SKM-1 (cell line): ENCODE data around the gene TMEM86B.
"Not testable (repeated sequence)": the region's sequence is repeated elsewhere in the genome, so short reads cannot be mapped to it uniquely, and the experiment has no call there.

ENCODE experiments used
- DNase-seq: peaks from one replicate; lab custom pipeline; 2025; ENCODE audit not compliant: unreplicated experiment; lab: John Stamatoyannopoulos, UW

The TMEM86B gene

GRCh38 chr19:55242517-55242916 is 14.0 kb upstream of the TMEM86B start:
- no peak for DNase-seq

DNA sequence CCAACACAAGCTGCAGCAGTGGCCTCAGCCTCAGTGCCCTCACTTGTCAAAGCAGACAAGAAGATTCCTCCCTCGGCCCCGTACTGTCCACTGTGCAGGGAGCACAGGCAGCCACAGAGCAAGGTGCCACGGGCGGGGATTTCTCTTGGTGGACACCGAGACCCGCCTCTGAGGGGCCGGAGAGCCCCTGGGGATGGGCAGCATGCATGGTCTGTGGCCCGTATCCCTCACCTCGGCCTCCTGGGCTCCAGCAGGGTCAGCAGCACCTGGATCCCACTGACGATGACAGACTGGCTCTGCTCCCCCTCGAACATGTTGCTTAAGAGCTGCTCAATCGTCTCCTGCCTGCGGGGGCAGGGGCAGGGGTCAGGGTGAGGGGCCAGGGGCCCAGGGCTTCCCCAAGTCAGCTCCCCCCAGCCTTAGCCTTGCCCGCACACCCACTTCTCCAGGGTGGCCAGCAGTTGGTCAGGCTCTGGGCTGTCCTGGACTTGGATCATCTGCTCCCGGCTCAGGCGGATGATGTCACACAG is 13.4 kb upstream of the TMEM86B start:
- DNase-seq = no peak

DNA sequence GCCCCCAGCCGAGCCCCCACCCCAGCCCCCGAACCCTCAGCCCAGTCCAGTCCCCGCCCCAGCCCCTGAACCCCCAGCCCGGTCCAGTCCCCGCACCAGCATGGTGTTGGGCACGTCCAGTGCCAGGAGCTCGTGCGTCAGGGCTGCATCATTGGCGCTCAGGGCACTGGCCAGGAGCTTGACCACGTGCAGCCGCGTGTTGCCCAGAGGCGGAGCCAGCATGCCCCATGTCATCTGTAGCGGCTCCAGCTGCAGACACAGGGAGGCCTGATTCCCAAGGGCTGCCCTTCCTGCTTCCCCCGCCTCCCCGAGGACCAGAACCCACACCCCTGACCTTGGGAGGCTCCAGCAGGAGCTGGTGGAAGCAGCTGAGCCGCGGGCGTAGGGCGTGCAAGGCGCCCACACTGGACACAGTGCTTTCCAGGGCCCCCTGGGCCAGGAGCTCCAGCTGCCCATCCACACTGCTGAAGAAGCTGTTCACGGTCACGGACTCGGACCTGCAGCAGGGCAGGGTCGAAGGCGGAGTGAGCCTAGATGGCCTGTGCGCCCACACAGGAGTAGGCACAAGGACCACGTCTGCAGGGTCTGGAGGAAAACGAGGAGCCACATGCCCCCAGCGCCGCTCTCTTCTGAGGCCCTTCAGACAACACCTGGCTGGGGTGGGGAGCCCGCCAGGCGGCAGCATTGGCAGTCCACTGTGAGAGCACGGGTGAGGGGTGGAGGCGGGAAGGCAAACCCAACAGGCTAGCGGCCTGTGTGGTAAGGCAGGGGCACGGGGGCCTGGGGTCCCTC is 12.8 kb upstream of the TMEM86B start:
- no peak for DNase-seq

GRCh38 chr19:55240713-55241020 is 12.1 kb upstream of the TMEM86B start:
- no peak for DNase-seq

GRCh38 chr19:55239004-55239403 is 10.4 kb upstream of the TMEM86B start:
- no peak for DNase-seq

- DNase-seq = no peak
Observed at GRCh38 chr19:55238030-55238429, 9.5 kb upstream of the TMEM86B start.

- DNase-seq = no peak
Observed at GRCh38 chr19:55232986-55233385, 4.4 kb upstream of the TMEM86B start.

GRCh38 chr19:55232286-55232602 is 3.7 kb upstream of the TMEM86B start:
- no peak for DNase-seq

- DNase-seq = no peak
Observed at GRCh38 chr19:55231391-55232285, 3.1 kb upstream of the TMEM86B start.

DNA sequence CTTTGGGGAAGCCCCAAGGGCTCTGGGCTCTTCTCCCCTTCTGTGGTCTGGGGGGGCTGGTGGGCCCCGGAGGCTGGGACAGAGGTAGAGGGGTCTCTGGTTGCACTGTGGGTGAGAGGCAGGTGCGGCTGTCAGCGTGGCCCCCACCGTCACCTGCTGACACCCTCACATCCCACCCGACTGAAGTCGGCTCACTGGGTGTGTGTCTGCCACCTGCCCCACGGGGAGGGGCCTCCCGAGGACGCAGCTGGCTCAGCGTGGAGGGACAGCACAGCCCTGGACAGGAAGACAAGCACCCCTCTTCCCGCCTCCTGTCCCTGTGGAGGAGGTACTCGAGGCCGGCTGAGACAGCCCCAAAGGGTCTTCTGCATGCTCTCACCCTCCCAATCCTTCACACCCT is 2.2 kb upstream of the TMEM86B start:
- DNase-seq = no peak

DNA sequence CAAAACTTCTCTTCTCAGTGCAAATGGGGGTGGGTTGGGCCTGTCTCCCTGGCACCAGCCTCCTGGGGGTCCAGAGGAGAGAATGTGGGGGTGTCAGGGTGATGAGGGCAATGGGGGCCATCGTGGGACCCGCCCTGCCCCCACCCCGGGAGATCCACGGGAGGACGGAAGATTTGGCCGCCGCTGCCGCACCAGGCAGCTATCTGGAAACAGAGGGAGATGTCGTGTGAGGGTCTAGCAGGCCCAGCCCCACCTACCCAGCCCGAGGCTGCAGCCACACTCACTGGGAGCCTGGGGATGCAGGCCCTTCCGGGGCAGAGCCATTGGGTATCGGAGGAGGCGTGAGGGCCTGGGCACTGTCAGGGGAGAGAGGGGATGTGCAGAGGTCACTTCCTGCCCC is 1.8 kb upstream of the TMEM86B start:
- DNase-seq = no peak

GRCh38 chr19:55229789-55230182 is 1.2 kb upstream of the TMEM86B start:
- no peak for DNase-seq

DNA sequence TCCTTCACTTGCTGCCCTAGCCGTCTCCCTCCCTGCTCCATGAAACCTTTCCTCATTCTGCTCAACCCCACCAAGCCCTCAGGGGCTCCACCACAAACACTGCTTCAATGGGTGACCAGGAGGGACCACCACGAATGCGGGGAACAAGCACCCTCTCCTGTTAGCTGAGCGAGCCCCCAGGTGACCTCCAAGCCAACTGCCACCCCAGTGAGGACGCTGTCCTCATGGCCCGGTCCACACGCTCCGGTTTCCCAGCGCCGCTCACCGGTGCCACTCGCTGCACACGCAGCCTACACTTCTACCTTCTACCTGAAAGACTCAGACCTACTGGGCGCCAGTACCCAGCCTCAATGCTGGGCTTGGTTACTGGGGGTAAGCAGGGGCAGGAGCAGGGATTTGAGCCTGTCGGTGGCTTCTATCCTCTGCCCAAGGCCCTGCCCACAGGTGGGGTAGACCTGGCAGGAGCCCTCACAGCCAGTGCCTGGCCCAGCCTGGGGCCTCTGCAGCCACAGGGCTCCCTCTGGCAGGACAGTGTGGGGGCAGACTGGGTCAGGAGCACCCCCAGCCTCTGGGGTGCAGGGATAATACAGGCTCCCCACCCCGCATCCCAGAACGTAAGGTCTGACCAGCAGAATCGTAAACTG is 704 bp upstream of the TMEM86B start:
- DNase-seq = no peak

- DNase-seq = no peak
Observed at GRCh38 chr19:55228015-55228391, 560 bp downstream of the TMEM86B start.

DNA sequence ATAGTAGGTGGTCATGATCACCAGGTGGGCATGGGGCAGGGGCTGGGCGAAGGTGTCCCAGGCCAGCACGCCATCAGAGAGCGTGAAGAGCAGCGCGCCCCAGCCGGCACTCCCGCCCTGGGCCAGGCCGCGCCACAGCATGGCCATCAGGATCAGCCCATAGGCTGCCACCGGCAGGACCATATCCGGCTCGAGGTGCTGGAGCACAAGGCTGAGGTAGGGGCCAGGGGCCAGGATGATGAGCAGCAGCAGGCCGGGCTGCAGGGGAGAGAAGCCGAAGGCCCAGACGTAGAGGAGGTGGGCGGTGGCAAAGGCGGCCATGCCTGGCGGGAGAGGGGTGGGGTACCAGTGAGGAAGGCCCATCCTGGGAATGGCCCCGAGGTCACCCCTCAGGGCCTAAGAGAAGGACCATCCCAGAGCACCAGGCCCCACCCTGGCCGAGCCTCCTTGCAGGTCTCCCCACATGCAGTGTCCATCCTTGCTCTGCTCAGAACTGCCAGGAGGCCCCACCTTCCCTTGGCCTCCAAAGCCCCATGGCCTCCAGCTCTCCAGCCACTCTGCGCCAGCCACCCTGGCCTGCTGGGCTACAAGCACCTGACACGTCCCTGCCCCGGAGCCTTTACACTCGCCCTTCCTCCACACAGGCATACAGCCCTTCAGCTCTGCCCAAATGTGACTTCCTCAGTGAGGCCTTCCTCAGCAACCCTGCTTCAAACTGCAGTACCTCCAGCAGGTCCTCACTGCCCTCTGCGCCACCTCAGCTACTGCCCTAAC is 1.1 kb downstream of the TMEM86B start:
- no peak for DNase-seq

DNA sequence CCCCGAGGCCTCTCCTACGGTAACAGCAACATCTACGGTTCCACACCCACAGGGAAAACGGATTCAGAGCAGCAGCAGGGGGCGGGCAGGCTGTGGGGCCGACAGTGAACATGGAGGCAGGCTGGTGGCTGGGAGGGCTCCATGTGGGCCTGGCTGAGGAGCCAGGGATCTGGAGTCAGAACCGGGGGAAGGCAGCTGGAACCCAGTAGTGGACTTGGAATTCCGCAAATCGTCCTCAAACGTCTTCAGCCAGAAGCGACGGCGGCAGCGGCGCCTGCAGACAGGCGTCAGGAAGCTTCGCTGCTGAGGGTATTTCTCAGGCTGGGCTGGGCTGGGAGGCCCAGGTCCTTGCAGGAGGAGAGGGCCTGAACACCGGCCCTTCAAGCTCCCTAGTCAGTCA is 1.8 kb downstream of the TMEM86B start:
- no peak for DNase-seq

DNA sequence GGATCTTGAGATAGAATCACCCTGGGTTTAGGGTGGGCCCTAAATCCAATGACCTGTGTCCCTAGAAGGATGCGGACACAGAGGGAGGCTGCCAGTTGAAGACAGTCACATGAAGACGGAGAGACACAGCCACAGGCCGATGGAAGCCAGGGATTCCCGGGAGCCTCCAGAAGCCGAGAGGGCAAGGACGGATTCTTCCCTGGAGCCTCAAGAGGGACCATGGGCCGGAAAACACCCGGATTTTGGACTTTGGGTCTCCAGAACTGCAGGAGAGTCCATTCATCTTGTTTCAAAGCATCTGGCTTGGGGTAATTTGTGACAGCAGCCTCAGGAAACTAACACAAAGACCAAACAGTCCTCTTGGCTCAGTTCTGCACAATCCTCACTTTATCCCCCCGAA is 2.3 kb downstream of the TMEM86B start:
- no peak for DNase-seq

- no peak for DNase-seq
Observed at GRCh38 chr19:55225415-55225958, 3.1 kb downstream of the TMEM86B start.

GRCh38 chr19:55224679-55225414 is 3.7 kb downstream of the TMEM86B start:
- DNase-seq = not testable (repeated sequence)

GRCh38 chr19:55224038-55224665 is 4.4 kb downstream of the TMEM86B start:
- DNase-seq = no peak
